GM12878 (cell line): ENCODE results near the gene GALNT18. TPM values are rescaled to one million over a fixed set of nuclear protein-coding genes. Genes with fewer than 3 reads are reported as not detected.

Source experiments
- ATAC-seq: fragments of 200-7000 bp; cut with Tn5 transposase; 3 replicates; pipeline ENCODE4 v1.9.1; 2020; ENCODE audit warnings: mild to moderate bottlenecking, moderate library complexity
- BruUV-seq: library from RNA; stranded (reverse); fragments of 400-500 nt; replicated peaks from 2 replicates; lab custom pipeline; 2021; lab: Mats Ljungman, UMichigan
- CTCF ChIA-PET: fragments of 300-600 bp; sonication (Branson Sonifier 250); formaldehyde crosslinking; extraction: SDS; loops from one replicate; lab custom pipeline; 2021; ENCODE audit warnings: inconsistent platforms; lab: Yijun Ruan, JAX
- POLR2A ChIA-PET: fragments of 350-600 bp; formaldehyde crosslinking; extraction: SDS; loops from one replicate; lab custom pipeline; 2021; ENCODE audit warnings: inconsistent platforms; lab: Charles Lee
- RAD21 ChIA-PET: fragments of 300-600 bp; sonication (Branson Sonifier 250); formaldehyde crosslinking; loops from one replicate; lab custom pipeline; 2023; ENCODE audit warnings: antibody characterized with exemption; ENCODE audit not compliant: unreplicated experiment; lab: Charles Lee
- SMC1A ChIA-PET: fragments of 300-600 bp; sonication (Branson Sonifier 250); formaldehyde crosslinking; loops from one replicate; lab custom pipeline; 2023; ENCODE audit not compliant: unreplicated experiment, uncharacterized antibody; lab: Charles Lee
- DNase-seq: peaks from one replicate; pipeline ENCODE4 v3.0.0-alpha.2; 2011; ENCODE audit warnings: low read depth, low spot score
- FAIRE-seq: peaks from 3 replicates; lab custom pipeline; 2011; peaks lifted over from hg19 to GRCh38; lab: Jason Lieb, UNC
- H2AFZ ChIP-seq: 2 replicates; pipeline ENCODE4 v1.6.0; 2011; ENCODE audit warnings: low read depth, low read length, control low read depth; ENCODE audit not compliant: control insufficient read depth
- H3K27ac ChIP-seq: 2 replicates; pipeline ENCODE4 v1.5.1; 2011; ENCODE audit warnings: control low read depth; ENCODE audit not compliant: control insufficient read depth, insufficient read depth
- H3K27me3 ChIP-seq, 2 experiments: replicated peaks in 1 of 2; 2 replicates each; pipeline versions ENCODE4 v1.6.0 to v1.6.1; 2011; ENCODE audit warnings: low read length in 1 of 2; ENCODE audit not compliant: control insufficient read depth in 2 of 2, insufficient read depth in 2 of 2
- H3K36me3 ChIP-seq, 2 experiments: 2 replicates each; pipeline ENCODE4 v1.5.1; 2011; ENCODE audit warnings: low read length in 1 of 2; ENCODE audit not compliant: control insufficient read depth in 2 of 2, insufficient read depth in 2 of 2
- H3K4me1 ChIP-seq: 2 replicates; pipeline ENCODE4 v1.6.1; 2011; ENCODE audit warnings: mild to moderate bottlenecking, low read length, moderate library complexity, mixed read lengths; ENCODE audit not compliant: control insufficient read depth, insufficient read depth
- H3K4me2 ChIP-seq: 2 replicates; pipeline ENCODE4 v1.6.0; 2011; ENCODE audit warnings: control low read depth; ENCODE audit not compliant: control insufficient read depth, insufficient read depth
- H3K4me3 ChIP-seq: fragments of 200-600 bp; sonication (generic); 2 replicates; pipeline ENCODE4 v1.5.1; 2016
- H3K79me2 ChIP-seq: 2 replicates; pipeline ENCODE4 v1.6.0; 2011; ENCODE audit warnings: low read length; ENCODE audit not compliant: control insufficient read depth, insufficient read depth
- H3K9ac ChIP-seq: 2 replicates; pipeline ENCODE4 v1.8.0; 2011; ENCODE audit warnings: low read length, control low read depth, mixed read lengths; ENCODE audit not compliant: control insufficient read depth, insufficient read depth
- H3K9me3 ChIP-seq: replicated peaks from 3 replicates; pipeline ENCODE4 v1.5.1; 2011; ENCODE audit warnings: mild to moderate bottlenecking, low read length; ENCODE audit not compliant: control insufficient read depth, insufficient read depth
- H4K20me1 ChIP-seq: 2 replicates; pipeline ENCODE4 v1.6.0; 2011; ENCODE audit not compliant: control insufficient read depth, insufficient read depth
- BRCA1 ChIP-seq: IDR thresholded peaks from 2 replicates; pipeline ENCODE4 v1.6.1; 2011; ENCODE audit warnings: low read depth, low read length, improper control_type of control experiment
- MTA2 ChIP-seq: fragments of 450-650 bp; IDR thresholded peaks from 2 replicates; pipeline ENCODE4 v1.6.1; 2016; ENCODE audit warnings: low read depth, mild to moderate bottlenecking, moderate library complexity
- MYC ChIP-seq: IDR thresholded peaks from 2 replicates; pipeline ENCODE4 v1.6.1; 2011; ENCODE audit warnings: mild to moderate bottlenecking, low read length, moderate library complexity, inconsistent platforms; ENCODE audit not compliant: insufficient read depth, insufficient replicate concordance, insufficient read length, severe bottlenecking
- POLR2AphosphoS2 ChIP-seq: IDR thresholded peaks from 2 replicates; pipeline ENCODE4 v1.6.1; 2011; ENCODE audit warnings: low read depth, mild to moderate bottlenecking, low read length, improper control_type of control experiment, moderate library complexity
- RFX5 ChIP-seq: IDR thresholded peaks from 2 replicates; pipeline ENCODE4 v1.6.1; 2011; ENCODE audit warnings: low read depth, low read length, improper control_type of control experiment
- STAT3 ChIP-seq: IDR thresholded peaks from 2 replicates; pipeline ENCODE4 v1.6.1; 2011; ENCODE audit warnings: low read depth, low read length, improper control_type of control experiment
- SUPT20H ChIP-seq: IDR thresholded peaks from 2 replicates; pipeline ENCODE4 v1.6.1; 2011; ENCODE audit warnings: low read depth, mild to moderate bottlenecking, low read length, moderate library complexity, borderline replicate concordance; ENCODE audit not compliant: control insufficient read depth
- TCF7 ChIP-seq: IDR thresholded peaks from 2 replicates; pipeline ENCODE4 v1.6.1; 2014; ENCODE audit warnings: antibody characterized with exemption, borderline replicate concordance
- ZNF622 ChIP-seq: fragments of 450-650 bp; IDR thresholded peaks from 2 replicates; pipeline ENCODE4 v1.6.1; 2017; ENCODE audit warnings: mild to moderate bottlenecking, inconsistent platforms
- WGBS: methylation state at CpG from one replicate; pipeline ENCODE4 v1.1.6; 2016; ENCODE audit warnings: low lambda C conversion rate; ENCODE audit not compliant: insufficient replicate concordance, insufficient coverage; ENCODE audit errors: missing lambda C conversion rate; 5-methylcytosine and 5-hydroxymethylcytosine counted together
- in situ Hi-C: fragments of 300-500 bp; cut with MboI; formaldehyde crosslinking; loops from 9 replicates; pipeline ENCODE4 v1.14.3; 2018; ENCODE audit warnings: mixed read lengths
- intact Hi-C: fragments of 100-400 bp; cut with micrococcal nuclease; formaldehyde crosslinking; loops from one replicate; pipeline ENCODE4 v1.14.2; 2022; ENCODE audit not compliant: unreplicated experiment
- polyA plus RNA-seq, 11 experiments: library from polyadenylated mRNA; depleted of rRNA in 4 of 11; unstranded in 6 of 11; stranded (reverse) in 5 of 11; fragments of >200 nt; fragmentation: Nextera tagmentation in 4 of 11; fragmentation: Illumina TruSeq in 1 of 11; extraction: Ambion mirVana in 4 of 11; extraction: Trizol in 1 of 11; gene quantifications; 1 replicate in 1 of 11; 2 replicates in 10 of 11; pipeline versions ENCODE4 v1.2.1 to v1.2.3, GENCODE V29; 2011 to 2016; ENCODE audit warnings: inconsistent platforms in 2 of 11, missing spikeins in 2 of 11, low read depth in 1 of 11
- total RNA-seq, 4 experiments: library from RNA; depleted of rRNA in 3 of 4; stranded (reverse); fragments of >200 nt in 3 of 4; fragmentation: Illumina TruSeq in 1 of 4; extraction: Trizol in 1 of 4; gene quantifications; 2 replicates each; pipeline versions ENCODE4 v1.2.1 to v1.2.3, GENCODE V29; 2013 to 2021
- TF ChIP-seq, protein P1 (sequence below): IDR thresholded peaks from 2 replicates; pipeline ENCODE4 v1.6.1; 2012; ENCODE audit warnings: low read depth, low read length, improper control_type of control experiment
- TF ChIP-seq, protein P2 (sequence below): fragments of 150-350 bp; IDR thresholded peaks from 2 replicates; pipeline ENCODE4 v1.6.1; 2014; ENCODE audit warnings: mild to moderate bottlenecking, low read depth, low read length
- TF ChIP-seq, protein P3 (sequence below): fragments of 450-650 bp; conservative IDR thresholded peaks from 2 replicates; pipeline ENCODE4 v1.6.1; 2017; ENCODE audit warnings: mild to moderate bottlenecking, moderate library complexity

Gene GALNT18
- total and polyA plus RNA-seq, 10 of the 15 experiments (the other 5 are each of a cell fraction or from before 2014, with no cell fraction given) = 1.2 to 14.2 (median 6.3) TPM

DNA sequence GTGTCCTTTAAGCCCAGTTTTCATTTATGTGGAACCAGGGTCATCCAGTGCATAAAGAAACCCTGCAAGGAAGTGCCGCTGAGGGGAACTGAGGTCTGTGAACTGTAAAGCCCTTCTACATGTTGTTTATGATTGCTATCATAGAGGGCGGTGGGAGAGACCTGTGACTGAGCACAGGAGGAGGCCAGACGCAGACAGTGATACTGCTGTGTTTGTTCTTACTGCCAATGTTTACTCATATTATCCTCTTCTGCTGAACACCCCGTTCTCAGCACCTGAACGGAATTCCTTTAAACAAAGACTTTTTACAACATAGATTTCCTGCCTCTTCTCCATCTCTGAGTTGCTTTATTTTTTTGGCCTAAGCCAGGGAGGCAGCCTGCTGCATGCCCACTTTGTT, 967 bp upstream of the GALNT18 start:
- intact Hi-C loops (loop anchor here (5.0 kb wide), 1 partner anchor 165 kb away; no protein-coding TSS in a partner anchor), in situ Hi-C loops (no loop called here)
- Histone ChIP-seq H3K27me3 (no peaks in the 10 kb centered on the region; a peak in 1 of 4 replicates), H3K79me2 (peaks cover 39% of the 10 kb centered on the region), H3K27ac (no peak overlapping the region), H3K9ac (no peak overlapping the region), H3K4me3 (no peak overlapping the region), H3K4me1 (no peaks in the 10 kb centered on the region; the same call in 1 of the 2 replicates), H3K9me3 (no peaks in the 10 kb centered on the region), H4K20me1 (no peaks in the 10 kb centered on the region), H3K36me3 (no peaks in the 10 kb centered on the region), H2AFZ (no peak overlapping the region), H3K4me2 (no peak overlapping the region)
- RAD21 ChIA-PET = no interaction called here
- POLR2A ChIA-PET = no interaction called here
- WGBS = 60% methylated on average over 5 of the region's 5 CpGs
- no peak for TF ChIP-seq POLR2AphosphoS2
- no peak for TF ChIP-seq TCF7
- no peak for TF ChIP-seq STAT3
- no peak for TF ChIP-seq RFX5
- no peak for TF ChIP-seq ZNF622
- TF ChIP-seq SUPT20H = no peak
- TF ChIP-seq, protein P1, sequence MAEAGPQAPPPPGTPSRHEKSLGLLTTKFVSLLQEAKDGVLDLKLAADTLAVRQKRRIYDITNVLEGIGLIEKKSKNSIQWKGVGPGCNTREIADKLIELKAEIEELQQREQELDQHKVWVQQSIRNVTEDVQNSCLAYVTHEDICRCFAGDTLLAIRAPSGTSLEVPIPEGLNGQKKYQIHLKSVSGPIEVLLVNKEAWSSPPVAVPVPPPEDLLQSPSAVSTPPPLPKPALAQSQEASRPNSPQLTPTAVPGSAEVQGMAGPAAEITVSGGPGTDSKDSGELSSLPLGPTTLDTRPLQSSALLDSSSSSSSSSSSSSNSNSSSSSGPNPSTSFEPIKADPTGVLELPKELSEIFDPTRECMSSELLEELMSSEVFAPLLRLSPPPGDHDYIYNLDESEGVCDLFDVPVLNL = no peak
- TF ChIP-seq, protein P2, sequence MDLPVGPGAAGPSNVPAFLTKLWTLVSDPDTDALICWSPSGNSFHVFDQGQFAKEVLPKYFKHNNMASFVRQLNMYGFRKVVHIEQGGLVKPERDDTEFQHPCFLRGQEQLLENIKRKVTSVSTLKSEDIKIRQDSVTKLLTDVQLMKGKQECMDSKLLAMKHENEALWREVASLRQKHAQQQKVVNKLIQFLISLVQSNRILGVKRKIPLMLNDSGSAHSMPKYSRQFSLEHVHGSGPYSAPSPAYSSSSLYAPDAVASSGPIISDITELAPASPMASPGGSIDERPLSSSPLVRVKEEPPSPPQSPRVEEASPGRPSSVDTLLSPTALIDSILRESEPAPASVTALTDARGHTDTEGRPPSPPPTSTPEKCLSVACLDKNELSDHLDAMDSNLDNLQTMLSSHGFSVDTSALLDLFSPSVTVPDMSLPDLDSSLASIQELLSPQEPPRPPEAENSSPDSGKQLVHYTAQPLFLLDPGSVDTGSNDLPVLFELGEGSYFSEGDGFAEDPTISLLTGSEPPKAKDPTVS = no peak
- TF ChIP-seq MTA2 = no peak
- TF ChIP-seq MYC = no peak
- TF ChIP-seq BRCA1 = no peak
- TF ChIP-seq, protein P3, sequence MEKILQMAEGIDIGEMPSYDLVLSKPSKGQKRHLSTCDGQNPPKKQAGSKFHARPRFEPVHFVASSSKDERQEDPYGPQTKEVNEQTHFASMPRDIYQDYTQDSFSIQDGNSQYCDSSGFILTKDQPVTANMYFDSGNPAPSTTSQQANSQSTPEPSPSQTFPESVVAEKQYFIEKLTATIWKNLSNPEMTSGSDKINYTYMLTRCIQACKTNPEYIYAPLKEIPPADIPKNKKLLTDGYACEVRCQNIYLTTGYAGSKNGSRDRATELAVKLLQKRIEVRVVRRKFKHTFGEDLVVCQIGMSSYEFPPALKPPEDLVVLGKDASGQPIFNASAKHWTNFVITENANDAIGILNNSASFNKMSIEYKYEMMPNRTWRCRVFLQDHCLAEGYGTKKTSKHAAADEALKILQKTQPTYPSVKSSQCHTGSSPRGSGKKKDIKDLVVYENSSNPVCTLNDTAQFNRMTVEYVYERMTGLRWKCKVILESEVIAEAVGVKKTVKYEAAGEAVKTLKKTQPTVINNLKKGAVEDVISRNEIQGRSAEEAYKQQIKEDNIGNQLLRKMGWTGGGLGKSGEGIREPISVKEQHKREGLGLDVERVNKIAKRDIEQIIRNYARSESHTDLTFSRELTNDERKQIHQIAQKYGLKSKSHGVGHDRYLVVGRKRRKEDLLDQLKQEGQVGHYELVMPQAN = no peak
- SMC1A ChIA-PET = interaction anchor here (0.9 kb wide), 1 partner anchor 12 kb away, joined by 3 read pairs; no protein-coding TSS in a partner anchor
- CTCF ChIA-PET = interaction anchor here (0.6 to 0.7 kb wide), 2 partner anchors 112 to 163 kb away, joined by 3 read pairs; no protein-coding TSS in a partner anchor
- no TSS peak for BruUV-seq
- FAIRE-seq (no peak), DNase-seq (no peak), ATAC-seq (no peak)
